ENCODE data around the gene SUSD3.

The SUSD3 gene

GRCh38 chr9:93030642-93031628 is 27.6 kb upstream of the SUSD3 start:
- DNase-seq (ENCODE audit: low spot score) = no peak

- no peak for DNase-seq (ENCODE audit: low spot score)
Observed at GRCh38 chr9:93031629-93032430, 26.7 kb upstream of the SUSD3 start.

- DNase-seq (ENCODE audit: low spot score) = no peak
Observed at GRCh38 chr9:93032545-93032944, 26.0 kb upstream of the SUSD3 start.

GRCh38 chr9:93033531-93033930 is 25.0 kb upstream of the SUSD3 start:
- DNase-seq (ENCODE audit: low spot score) = no peak

DNA sequence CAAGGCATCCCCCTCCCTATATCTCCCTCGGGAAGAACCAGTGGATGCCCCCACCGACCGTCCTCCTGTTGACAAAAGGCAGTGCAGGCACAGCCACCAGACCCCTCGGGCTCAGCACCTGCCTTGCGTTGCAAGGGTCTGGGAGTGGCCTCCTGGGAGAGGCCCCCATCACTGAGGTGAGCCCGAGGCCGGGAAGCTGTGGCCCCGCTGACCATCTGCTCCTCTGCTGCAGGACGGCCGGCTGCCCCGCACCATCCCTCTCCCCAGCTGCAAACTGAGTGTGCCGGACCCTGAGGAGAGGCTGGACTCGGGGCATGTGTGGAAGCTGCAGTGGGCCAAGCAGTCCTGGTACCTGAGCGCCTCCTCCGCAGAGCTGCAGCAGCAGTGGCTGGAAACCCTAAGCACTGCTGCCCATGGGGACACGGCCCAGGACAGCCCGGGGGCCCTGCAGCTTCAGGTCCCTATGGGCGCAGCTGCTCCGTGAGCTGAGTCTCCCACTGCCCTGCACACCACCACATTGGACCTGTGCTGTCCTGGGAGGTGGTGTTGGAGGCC is 23.3 kb upstream of the SUSD3 start:
- no peak for DNase-seq (ENCODE audit: low spot score)

- DNase-seq (ENCODE audit: low spot score) = no peak
Observed at GRCh38 chr9:93035821-93036351, 22.6 kb upstream of the SUSD3 start.

DNA sequence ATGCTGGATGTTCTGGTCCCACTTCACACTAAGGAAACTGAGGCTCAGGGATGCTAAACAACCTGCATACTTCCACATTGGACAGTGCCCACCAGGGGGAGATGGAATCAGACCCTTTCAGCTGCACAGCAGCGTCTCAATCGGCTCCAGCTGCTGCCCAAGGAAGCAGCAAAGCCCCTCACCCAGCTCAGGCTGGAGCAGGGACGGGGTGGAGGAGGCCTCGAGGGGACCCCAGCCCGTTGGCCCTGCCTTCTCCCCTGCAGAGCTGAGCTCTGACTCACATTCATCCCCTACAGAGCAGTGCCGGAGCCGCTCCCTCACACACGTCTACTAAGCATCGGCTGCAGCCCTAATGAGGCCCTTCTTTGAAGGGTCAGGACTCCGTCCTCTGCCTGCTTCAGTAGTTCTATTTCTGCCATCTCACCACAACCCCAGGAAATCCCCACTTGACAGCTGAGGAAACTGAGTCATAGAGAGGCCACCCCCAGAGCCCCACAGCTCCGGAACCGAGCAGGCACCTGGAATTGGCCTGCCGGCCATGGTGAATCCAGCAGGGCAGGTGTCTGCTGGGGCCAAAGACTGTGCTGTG is 21.5 kb upstream of the SUSD3 start:
- no peak for DNase-seq (ENCODE audit: low spot score)

- no peak for DNase-seq (ENCODE audit: low spot score)
Observed at GRCh38 chr9:93037476-93037971, 21.0 kb upstream of the SUSD3 start.

DNA sequence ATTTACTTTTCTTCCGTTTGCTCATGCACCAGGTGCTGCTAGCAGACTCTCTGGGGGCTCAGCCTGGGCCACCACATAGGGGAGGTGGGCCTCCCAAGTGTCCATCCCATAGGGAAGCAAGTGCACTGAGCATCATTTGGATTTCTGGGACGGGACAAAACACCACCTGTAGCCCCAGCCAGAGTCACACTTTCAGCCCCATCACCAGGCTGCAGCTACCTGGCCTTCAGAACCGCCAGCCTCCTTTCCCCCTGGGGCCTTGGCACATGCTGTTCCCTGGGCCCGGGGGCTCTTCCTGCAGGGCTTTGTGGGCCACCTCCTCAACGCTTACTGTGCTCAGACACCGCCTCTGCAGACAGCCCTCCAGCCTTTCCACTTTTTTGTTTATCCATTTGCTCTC is 19.6 kb upstream of the SUSD3 start:
- DNase-seq (ENCODE audit: low spot score) = no peak

DNA sequence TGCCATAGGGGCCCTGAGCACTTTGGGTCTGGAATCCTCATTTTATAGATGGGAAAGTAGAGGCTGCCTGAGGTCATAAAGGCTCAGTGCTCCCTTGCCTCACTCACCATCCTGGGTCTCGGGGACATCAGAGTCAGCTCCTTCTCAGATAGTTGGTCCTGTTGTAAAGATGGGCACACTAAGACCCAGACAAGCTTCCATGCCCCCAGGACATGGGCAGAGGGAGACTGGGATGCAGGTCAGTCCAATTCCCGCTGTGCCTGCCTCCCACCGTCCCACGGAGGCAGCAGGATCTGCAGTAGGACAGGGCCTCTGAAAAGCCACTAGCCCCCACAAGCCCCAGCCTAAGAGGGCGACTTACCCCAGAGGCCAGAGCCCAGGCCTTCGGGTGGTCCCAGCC is 19.0 kb upstream of the SUSD3 start:
- DNase-seq (ENCODE audit: low spot score) = no peak

DNA sequence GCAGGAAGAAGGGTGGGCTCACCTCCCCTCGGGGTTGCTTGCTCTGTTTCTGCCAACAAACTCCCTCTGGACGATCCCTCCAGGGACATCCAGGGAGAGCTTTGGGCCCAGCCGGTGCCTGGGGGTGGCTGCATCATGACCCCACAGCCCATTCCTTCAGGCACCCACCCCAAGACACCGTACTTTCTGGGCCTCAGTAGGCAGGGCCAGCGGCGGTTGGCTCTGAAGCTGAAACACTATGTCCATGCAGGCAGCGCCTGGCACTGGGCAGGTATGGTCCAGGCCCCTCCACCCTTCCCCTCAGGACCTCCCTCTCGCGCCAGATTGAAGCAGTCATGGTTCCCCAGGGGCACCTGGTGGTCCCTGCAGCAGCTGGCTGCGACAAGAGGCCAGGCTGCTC is 18.5 kb upstream of the SUSD3 start:
- no peak for DNase-seq (ENCODE audit: low spot score)

- no peak for DNase-seq (ENCODE audit: low spot score)
Observed at GRCh38 chr9:93040409-93040808, 18.1 kb upstream of the SUSD3 start.

DNA sequence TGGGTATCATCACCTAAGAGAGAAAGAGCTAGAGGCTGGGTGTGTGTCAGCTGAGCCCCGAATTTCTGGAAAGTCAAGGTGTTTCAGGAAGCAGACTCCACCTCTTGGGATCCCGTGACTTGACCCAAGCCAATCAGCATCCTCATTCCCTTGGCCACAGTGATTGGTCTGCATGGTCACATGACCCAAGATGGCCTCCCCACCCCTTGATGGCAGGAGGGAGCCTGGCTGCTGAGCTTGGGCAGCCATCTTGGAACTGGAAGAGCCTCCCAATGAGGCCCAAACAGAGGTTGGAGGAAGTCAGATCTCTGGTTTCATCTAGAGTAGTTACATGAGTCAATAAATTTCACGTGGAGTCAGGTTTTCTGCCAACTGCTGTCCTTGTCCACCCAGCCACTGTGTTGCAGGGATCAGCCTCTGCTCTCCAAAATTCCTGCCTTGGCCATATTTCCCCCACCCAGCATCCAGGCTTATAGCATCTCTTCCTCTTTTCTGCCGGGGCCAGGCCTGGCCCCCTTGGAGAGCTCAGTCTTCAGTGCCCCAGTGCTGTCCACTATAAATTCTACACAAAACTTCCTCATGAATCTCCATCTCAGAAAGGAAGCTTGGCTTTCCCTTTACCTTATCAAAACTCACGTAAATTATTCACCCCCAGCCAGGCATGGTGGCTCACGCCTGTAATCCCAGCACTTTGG is 17.2 kb upstream of the SUSD3 start:
- no peak for DNase-seq (ENCODE audit: low spot score)

GRCh38 chr9:93043122-93043521 is 15.4 kb upstream of the SUSD3 start:
- no peak for DNase-seq (ENCODE audit: low spot score)

- DNase-seq (ENCODE audit: low spot score) = no peak
Observed at GRCh38 chr9:93045521-93045920, 13.0 kb upstream of the SUSD3 start.

- DNase-seq (ENCODE audit: low spot score) = no peak
Observed at GRCh38 chr9:93048566-93049448, 9.7 kb upstream of the SUSD3 start.

DNA sequence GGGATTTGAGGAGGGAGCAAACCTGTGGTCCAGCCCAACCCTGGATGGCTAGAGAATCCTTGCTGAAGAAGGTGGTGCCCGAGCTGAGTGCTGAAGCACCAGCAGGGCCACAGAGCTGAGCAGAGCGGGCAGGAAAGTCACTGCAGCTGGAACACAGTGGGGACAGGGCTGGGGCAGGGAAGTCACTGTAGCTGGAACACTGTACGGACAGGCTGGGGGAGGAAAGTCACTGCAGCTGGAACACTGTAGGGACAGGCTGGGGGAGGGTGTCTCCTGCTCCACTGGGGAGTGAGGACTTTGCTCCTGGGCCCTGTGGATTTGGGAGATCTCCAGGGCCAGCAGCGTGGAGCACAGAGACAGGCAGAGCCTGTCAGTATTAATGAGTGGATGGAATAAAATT is 9.0 kb upstream of the SUSD3 start:
- DNase-seq (ENCODE audit: low spot score) = no peak

GRCh38 chr9:93050231-93050630 is 8.3 kb upstream of the SUSD3 start:
- DNase-seq (ENCODE audit: low spot score) = no peak

GRCh38 chr9:93051680-93052089 is 6.8 kb upstream of the SUSD3 start:
- DNase-seq (ENCODE audit: low spot score) = no peak
